OCI-LY3 (cell line): ENCODE data around the gene EPG5.
"Not testable (repeated sequence)": the region's sequence is repeated elsewhere in the genome, so short reads cannot be mapped to it uniquely, and the experiment has no call there.

Experiments
- H2AFZ ChIP-seq: fragments of 200-600, 300-600 bp; shearing (Covaris generic); 2 replicates; pipeline ENCODE4 v1.6.0; 2014; ENCODE audit warnings: antibody characterized with exemption, low read depth, low read length
- H3K27ac ChIP-seq: fragments of 200-600, 300-600 bp; sonication (generic); 2 replicates; pipeline ENCODE4 v1.5.1; 2014; ENCODE audit warnings: mild to moderate bottlenecking, low read length, moderate library complexity, mixed read lengths
- H3K27me3 ChIP-seq: fragments of 200-600, 300-600 bp; sonication (generic); 2 replicates; pipeline ENCODE4 v1.6.1; 2014; ENCODE audit warnings: low read depth, low read length, mixed read lengths
- H3K36me3 ChIP-seq: fragments of 200-600, 300-600 bp; sonication (generic); replicated peaks from 2 replicates; pipeline ENCODE3; 2014; ENCODE audit warnings: low read depth, low read length, mixed read lengths
- H3K4me1 ChIP-seq: fragments of 300-600, 200-600 bp; sonication (generic); 2 replicates; pipeline ENCODE4 v1.6.1; 2014; ENCODE audit warnings: low read length, mixed read lengths
- H3K4me2 ChIP-seq: fragments of 200-600, 300-600 bp; sonication (generic); 2 replicates; pipeline ENCODE4 v1.6.1; 2014; ENCODE audit warnings: low read length, mixed read lengths
- H3K4me3 ChIP-seq: fragments of 300-600, 200-600 bp; sonication (generic); 2 replicates; pipeline ENCODE4 v1.5.1; 2014; ENCODE audit warnings: antibody characterized with exemption, mild to moderate bottlenecking, low read length, moderate library complexity
- H3K79me2 ChIP-seq: fragments of 300-600, 200-600 bp; shearing (Covaris generic); 2 replicates; pipeline ENCODE4 v1.6.1; 2014; ENCODE audit warnings: mild to moderate bottlenecking, low read length, mixed read lengths
- H3K9ac ChIP-seq: fragments of 300-600, 200-600 bp; shearing (Covaris generic); 2 replicates; pipeline ENCODE4 v1.6.0; 2014; ENCODE audit warnings: mild to moderate bottlenecking, low read length, moderate library complexity
- H3K9me3 ChIP-seq: fragments of 200-600, 300-600 bp; shearing (Covaris generic); 2 replicates; pipeline ENCODE4 v1.6.1; 2014; ENCODE audit warnings: low read length, mixed read lengths; ENCODE audit not compliant: insufficient read depth
- H4K20me1 ChIP-seq: fragments of 200-600, 300-600 bp; sonication (generic); 2 replicates; pipeline ENCODE4 v1.6.1; 2016; ENCODE audit warnings: low read length, mixed read lengths; ENCODE audit not compliant: insufficient read depth
- EZH2phosphoT487 ChIP-seq: fragments of 200-600 bp; shearing (Covaris generic); IDR thresholded peaks from 2 replicates; pipeline ENCODE4 v1.6.1; 2018; ENCODE audit warnings: antibody characterized with exemption, mixed run types, low read depth
- TF ChIP-seq, protein P1 (sequence below): fragments of 200-600, 300-600 bp; sonication (generic); IDR thresholded peaks from 2 replicates; pipeline ENCODE4 v1.5.1; 2014; ENCODE audit warnings: antibody characterized with exemption, low read length, low read depth

EPG5 gene

DNA sequence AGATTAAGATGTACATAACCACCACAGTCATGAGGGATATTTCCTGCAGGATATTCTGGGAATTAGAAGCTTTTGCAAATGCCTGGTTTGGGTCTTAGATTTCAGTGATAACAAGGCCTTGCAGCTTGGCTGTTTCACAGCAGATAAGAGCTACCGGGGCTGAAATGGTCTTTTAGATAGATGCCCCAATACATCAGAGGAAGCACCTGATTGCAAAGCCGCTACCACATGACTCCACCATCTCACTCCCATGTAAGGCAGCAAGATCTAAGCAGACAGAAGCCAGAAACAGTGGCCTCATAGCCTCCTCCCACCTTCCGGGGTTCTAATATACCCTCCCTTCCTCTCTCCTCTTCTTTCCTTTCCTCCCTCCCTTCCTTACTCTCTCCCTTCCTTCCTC is 31.1 kb upstream of the EPG5 start:
- no peaks in the 10 kb centered on the region for H4K20me1 ChIP-seq
- no peaks in the 10 kb centered on the region for H3K9me3 ChIP-seq
- H3K4me3 ChIP-seq, result peak overlapping the region; percentile 60
- peaks cover 32% of the 10 kb centered on the region for H3K27me3 ChIP-seq
- H3K4me1 ChIP-seq, result peaks cover 11% of the 10 kb centered on the region
- no peak overlapping the region for H2AFZ ChIP-seq
- H3K36me3 ChIP-seq, result no peaks in the 10 kb centered on the region
- peak overlapping the region; percentile 75 for H3K4me2 ChIP-seq
- TF ChIP-seq, protein P1, sequence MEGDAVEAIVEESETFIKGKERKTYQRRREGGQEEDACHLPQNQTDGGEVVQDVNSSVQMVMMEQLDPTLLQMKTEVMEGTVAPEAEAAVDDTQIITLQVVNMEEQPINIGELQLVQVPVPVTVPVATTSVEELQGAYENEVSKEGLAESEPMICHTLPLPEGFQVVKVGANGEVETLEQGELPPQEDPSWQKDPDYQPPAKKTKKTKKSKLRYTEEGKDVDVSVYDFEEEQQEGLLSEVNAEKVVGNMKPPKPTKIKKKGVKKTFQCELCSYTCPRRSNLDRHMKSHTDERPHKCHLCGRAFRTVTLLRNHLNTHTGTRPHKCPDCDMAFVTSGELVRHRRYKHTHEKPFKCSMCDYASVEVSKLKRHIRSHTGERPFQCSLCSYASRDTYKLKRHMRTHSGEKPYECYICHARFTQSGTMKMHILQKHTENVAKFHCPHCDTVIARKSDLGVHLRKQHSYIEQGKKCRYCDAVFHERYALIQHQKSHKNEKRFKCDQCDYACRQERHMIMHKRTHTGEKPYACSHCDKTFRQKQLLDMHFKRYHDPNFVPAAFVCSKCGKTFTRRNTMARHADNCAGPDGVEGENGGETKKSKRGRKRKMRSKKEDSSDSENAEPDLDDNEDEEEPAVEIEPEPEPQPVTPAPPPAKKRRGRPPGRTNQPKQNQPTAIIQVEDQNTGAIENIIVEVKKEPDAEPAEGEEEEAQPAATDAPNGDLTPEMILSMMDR, result no peak
- no peak for TF ChIP-seq EZH2phosphoT487
- no peak overlapping the region for H3K9ac ChIP-seq
- no peaks in the 10 kb centered on the region for H3K79me2 ChIP-seq
- no peak overlapping the region for H3K27ac ChIP-seq

DNA sequence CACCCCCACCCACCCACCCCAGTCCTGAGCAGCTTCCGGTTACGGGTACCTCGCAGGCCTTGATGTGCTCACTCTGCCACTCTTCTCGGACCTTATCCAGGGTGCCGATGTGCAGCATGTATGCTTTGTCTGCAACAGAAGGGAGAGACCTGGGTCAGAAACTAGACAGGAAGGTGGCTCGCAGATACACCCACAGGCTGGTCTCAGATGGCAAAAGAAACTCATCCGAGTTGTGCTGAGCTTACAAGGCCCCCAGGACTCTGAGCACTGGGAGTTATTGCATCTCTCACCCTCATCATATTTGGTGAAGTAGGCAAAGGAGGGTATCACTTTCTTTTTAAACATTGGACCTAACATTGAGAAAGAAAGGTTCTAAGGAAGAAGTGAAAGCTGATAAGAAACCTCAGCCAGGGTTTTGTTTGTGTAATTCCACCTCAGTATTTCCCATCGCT is 30.6 kb upstream of the EPG5 start:
- peak overlapping the region; percentile 60 for H3K4me3 ChIP-seq
- H3K36me3 ChIP-seq, result no peaks in the 10 kb centered on the region
- no peaks in the 10 kb centered on the region for H4K20me1 ChIP-seq
- H3K27ac ChIP-seq, result no peak overlapping the region
- H3K79me2 ChIP-seq, result no peaks in the 10 kb centered on the region
- peaks cover 27% of the 10 kb centered on the region for H3K27me3 ChIP-seq
- no peaks in the 10 kb centered on the region for H3K9me3 ChIP-seq
- TF ChIP-seq, protein P1, result no peak
- TF ChIP-seq EZH2phosphoT487, result no peak
- peak overlapping the region; percentile 78 for H2AFZ ChIP-seq
- no peak overlapping the region for H3K9ac ChIP-seq
- peak overlapping the region; percentile 75 for H3K4me2 ChIP-seq
- peaks cover 11% of the 10 kb centered on the region for H3K4me1 ChIP-seq

GRCh38 chr18:45995461-45995860 is 28.3 kb upstream of the EPG5 start:
- H3K9me3 ChIP-seq, result no peaks in the 10 kb centered on the region
- no peaks in the 10 kb centered on the region for H3K36me3 ChIP-seq
- H3K4me2 ChIP-seq, result no peak overlapping the region
- H3K4me3 ChIP-seq, result no peak overlapping the region
- peaks cover 15% of the 10 kb centered on the region for H3K27me3 ChIP-seq
- no peak overlapping the region for H3K27ac ChIP-seq
- no peak overlapping the region for H3K9ac ChIP-seq
- no peaks in the 10 kb centered on the region for H3K79me2 ChIP-seq
- peaks cover 11% of the 10 kb centered on the region for H3K4me1 ChIP-seq
- TF ChIP-seq, protein P1, result no peak
- TF ChIP-seq EZH2phosphoT487, result no peak
- no peaks in the 10 kb centered on the region for H4K20me1 ChIP-seq
- H2AFZ ChIP-seq, result no peak overlapping the region

DNA sequence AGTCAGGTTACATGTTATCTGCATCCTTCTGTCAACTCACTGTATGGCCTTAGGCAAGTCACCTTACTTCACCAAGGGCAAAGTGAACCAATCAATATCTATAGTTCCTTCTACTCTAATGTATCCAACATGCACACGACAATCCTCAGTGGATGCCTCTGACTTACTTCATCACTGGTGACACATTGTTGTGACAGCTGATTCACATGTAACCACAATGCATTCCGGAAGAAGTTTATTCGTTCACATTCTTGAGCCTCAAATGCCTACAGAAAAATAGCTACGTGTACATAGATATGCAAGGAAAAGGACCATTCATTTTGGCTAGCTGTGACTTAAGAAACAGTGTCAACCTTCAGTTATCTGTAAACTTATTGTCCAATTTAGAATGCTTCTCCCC is 26.3 kb upstream of the EPG5 start:
- Histone ChIP-seq H3K4me2 (no peak overlapping the region), H2AFZ (no peak overlapping the region), H3K79me2 (no peaks in the 10 kb centered on the region), H3K4me3 (no peak overlapping the region), H3K9ac (no peak overlapping the region), H3K36me3 (no peaks in the 10 kb centered on the region), H3K27me3 (peaks cover 22% of the 10 kb centered on the region), H3K4me1 (peaks cover 11% of the 10 kb centered on the region), H4K20me1 (no peaks in the 10 kb centered on the region), H3K9me3 (no peaks in the 10 kb centered on the region), H3K27ac (no peak overlapping the region)
- no peak for TF ChIP-seq EZH2phosphoT487
- TF ChIP-seq, protein P1, result no peak

- H3K4me1 ChIP-seq, H3K4me3 ChIP-seq, H4K20me1 ChIP-seq, H3K79me2 ChIP-seq, H3K9ac ChIP-seq, H3K36me3 ChIP-seq, H2AFZ ChIP-seq, H3K4me2 ChIP-seq, H3K27ac ChIP-seq, H3K9me3 ChIP-seq: not testable (repeated sequence)
- peaks cover 25% of the 10 kb centered on the region for H3K27me3 ChIP-seq
Measured at GRCh38 chr18:45992527-45992926, 25.4 kb upstream of the EPG5 start.
